SK-N-SH treated with all-trans-retinoic acid at 6 μM for 48 hours (cell line): Measurements from ENCODE around the gene TMEM132D.

Experiments
- ARNTL ChIP-seq: fragments of 450-650 bp; formaldehyde crosslinking; IDR thresholded peaks from 2 replicates; pipeline ENCODE4 v1.5.0; 2020; ENCODE audit warnings: low read depth, mild to moderate bottlenecking, moderate library complexity, borderline replicate concordance
- CREB5 ChIP-seq: fragments of 250-450 bp; sonication (Bioruptor Pico); IDR thresholded peaks from 2 replicates; pipeline ENCODE4 v1.5.1; 2020; ENCODE audit warnings: low read depth, mild to moderate bottlenecking, moderate library complexity
- PATZ1 ChIP-seq: fragments of 250-450 bp; sonication (Bioruptor Pico); IDR thresholded peaks from 2 replicates; pipeline ENCODE4 v1.8.0; 2020; ENCODE audit warnings: mild to moderate bottlenecking, moderate library complexity, borderline replicate concordance
- PPARA ChIP-seq: fragments of 250-450 bp; sonication (Bioruptor Pico); IDR thresholded peaks from 2 replicates; pipeline ENCODE4 v1.5.0; 2020; ENCODE audit warnings: mild to moderate bottlenecking, borderline replicate concordance
- RARB ChIP-seq: fragments of 250-450 bp; sonication (Bioruptor Pico); IDR thresholded peaks from 2 replicates; pipeline ENCODE4 v1.8.0; 2021; ENCODE audit warnings: mild to moderate bottlenecking, moderate library complexity
- TOX ChIP-seq: fragments of 250-450 bp; sonication (Bioruptor Pico); IDR thresholded peaks from 2 replicates; pipeline ENCODE4 v1.8.0; 2021; ENCODE audit warnings: mild to moderate bottlenecking, moderate library complexity, borderline replicate concordance
- ZFP3 ChIP-seq: fragments of 250-450 bp; sonication (Bioruptor Pico); IDR thresholded peaks from 2 replicates; pipeline ENCODE4 v1.5.0; 2020; ENCODE audit warnings: mild to moderate bottlenecking, moderate library complexity
- ZNF565 ChIP-seq: fragments of 450-650 bp; formaldehyde crosslinking; conservative IDR thresholded peaks from 2 replicates; pipeline ENCODE4 v1.5.0; 2020; ENCODE audit warnings: low read depth, mild to moderate bottlenecking, moderate library complexity
- ZNF70 ChIP-seq: fragments of 450-650 bp; formaldehyde crosslinking; IDR thresholded peaks from 2 replicates; pipeline ENCODE4 v1.5.0; 2020; ENCODE audit warnings: mild to moderate bottlenecking, moderate library complexity
- TF ChIP-seq, protein P1 (sequence below): fragments of 250-450 bp; sonication (Bioruptor Pico); IDR thresholded peaks from 2 replicates; pipeline ENCODE4 v1.5.0; 2020; ENCODE audit warnings: mild to moderate bottlenecking, moderate library complexity
- TF ChIP-seq, protein P2 (sequence below): fragments of 250-450 bp; sonication (Bioruptor Pico); IDR thresholded peaks from 2 replicates; pipeline ENCODE4 v1.8.0; 2021; ENCODE audit warnings: low read depth, mild to moderate bottlenecking, moderate library complexity, borderline replicate concordance

DNA sequence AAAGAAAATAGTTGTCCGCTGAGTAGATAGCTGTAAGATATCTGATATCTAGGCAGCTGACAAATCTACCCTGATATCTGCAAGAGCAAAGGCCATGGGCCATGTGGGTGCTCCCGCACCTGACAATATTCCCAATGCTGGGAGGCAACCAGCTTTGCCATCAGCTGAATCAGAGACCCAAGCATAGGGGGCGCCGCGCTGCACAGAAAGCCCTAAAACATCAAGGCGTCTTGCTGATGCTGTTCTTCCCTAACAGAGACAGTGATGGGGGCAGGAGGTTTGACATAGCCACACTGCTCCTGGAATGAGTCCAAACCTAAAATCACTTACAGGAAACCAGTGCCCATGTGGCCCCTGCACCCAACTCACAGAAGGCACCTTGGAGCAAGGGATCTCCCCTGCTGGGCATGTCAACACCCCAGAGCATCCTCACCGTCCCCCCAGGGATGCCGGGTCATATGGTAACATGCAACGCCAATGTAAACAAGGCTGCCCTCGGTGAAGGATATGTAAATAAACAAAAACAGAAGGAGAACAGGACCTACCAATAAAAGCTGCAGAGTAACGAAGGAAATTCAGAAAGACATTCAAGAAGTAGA lies 199.5 kb downstream of the TMEM132D start:
- TF ChIP-seq CREB5 (CRISPR knock-in tag) (no peak), ZFP3 (CRISPR knock-in tag) (no peak), ARNTL (CRISPR knock-in tag) (no peak), ZNF70 (CRISPR knock-in tag) (no peak), PATZ1 (no peak), TOX (no peak), PPARA (CRISPR knock-in tag) (no peak), RARB (CRISPR knock-in tag) (no peak), ZNF565 (no peak)
- TF ChIP-seq, protein P1, sequence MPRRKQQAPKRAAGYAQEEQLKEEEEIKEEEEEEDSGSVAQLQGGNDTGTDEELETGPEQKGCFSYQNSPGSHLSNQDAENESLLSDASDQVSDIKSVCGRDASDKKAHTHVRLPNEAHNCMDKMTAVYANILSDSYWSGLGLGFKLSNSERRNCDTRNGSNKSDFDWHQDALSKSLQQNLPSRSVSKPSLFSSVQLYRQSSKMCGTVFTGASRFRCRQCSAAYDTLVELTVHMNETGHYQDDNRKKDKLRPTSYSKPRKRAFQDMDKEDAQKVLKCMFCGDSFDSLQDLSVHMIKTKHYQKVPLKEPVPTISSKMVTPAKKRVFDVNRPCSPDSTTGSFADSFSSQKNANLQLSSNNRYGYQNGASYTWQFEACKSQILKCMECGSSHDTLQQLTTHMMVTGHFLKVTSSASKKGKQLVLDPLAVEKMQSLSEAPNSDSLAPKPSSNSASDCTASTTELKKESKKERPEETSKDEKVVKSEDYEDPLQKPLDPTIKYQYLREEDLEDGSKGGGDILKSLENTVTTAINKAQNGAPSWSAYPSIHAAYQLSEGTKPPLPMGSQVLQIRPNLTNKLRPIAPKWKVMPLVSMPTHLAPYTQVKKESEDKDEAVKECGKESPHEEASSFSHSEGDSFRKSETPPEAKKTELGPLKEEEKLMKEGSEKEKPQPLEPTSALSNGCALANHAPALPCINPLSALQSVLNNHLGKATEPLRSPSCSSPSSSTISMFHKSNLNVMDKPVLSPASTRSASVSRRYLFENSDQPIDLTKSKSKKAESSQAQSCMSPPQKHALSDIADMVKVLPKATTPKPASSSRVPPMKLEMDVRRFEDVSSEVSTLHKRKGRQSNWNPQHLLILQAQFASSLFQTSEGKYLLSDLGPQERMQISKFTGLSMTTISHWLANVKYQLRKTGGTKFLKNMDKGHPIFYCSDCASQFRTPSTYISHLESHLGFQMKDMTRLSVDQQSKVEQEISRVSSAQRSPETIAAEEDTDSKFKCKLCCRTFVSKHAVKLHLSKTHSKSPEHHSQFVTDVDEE (CRISPR knock-in tag) = no peak
- TF ChIP-seq, protein P2, sequence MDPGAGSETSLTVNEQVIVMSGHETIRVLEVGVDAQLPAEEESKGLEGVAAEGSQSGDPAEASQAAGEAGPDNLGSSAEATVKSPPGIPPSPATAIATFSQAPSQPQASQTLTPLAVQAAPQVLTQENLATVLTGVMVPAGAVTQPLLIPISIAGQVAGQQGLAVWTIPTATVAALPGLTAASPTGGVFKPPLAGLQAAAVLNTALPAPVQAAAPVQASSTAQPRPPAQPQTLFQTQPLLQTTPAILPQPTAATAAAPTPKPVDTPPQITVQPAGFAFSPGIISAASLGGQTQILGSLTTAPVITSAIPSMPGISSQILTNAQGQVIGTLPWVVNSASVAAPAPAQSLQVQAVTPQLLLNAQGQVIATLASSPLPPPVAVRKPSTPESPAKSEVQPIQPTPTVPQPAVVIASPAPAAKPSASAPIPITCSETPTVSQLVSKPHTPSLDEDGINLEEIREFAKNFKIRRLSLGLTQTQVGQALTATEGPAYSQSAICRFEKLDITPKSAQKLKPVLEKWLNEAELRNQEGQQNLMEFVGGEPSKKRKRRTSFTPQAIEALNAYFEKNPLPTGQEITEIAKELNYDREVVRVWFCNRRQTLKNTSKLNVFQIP (CRISPR knock-in tag) = no peak
